ENCODE measurements around the gene CNDP2. TPM values are rescaled to one million over a fixed set of nuclear protein-coding genes. Genes with fewer than 3 reads are reported as not detected.

CNDP2 gene
- total RNA-seq, 1 donor from 2014 or later: 182 TPM

DNA sequence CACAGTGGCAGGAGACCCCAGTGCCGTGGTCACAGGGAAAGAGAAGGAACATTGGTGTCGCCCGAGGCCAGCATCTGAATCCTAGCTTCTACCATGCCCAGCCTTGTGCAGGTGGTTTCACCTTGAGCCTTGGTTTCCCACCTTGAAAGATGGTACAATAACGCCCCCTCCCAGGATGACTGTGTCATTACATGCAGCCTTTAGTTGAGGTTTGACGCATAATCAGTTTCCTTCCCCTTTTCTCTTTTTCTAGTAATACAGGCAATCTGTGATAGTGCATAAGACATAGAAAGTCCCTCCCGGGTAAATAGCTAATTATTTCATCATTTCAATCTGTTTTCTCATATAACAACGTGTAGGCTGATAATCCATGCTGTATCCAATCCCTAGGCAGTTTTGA is 71.7 kb downstream of the CNDP2 start:
- Mint-ChIP-seq H3K27ac (no peak overlapping the region), H3K36me3 (ENCODE audit: insufficient read depth) (peaks cover 2% of the 10 kb centered on the region), H3K27me3 (peaks cover 13% of the 10 kb centered on the region), H3K4me3 (ENCODE audit: low read depth) (no peak overlapping the region), H3K9me3 (ENCODE audit: low read depth) (peaks cover 8% of the 10 kb centered on the region), H3K4me1 (ENCODE audit: low read depth) (peaks cover 4% of the 10 kb centered on the region)
- DNase-seq (ENCODE audit: low spot score, unreplicated experiment): no peak
- TF ChIP-seq, protein P1, sequence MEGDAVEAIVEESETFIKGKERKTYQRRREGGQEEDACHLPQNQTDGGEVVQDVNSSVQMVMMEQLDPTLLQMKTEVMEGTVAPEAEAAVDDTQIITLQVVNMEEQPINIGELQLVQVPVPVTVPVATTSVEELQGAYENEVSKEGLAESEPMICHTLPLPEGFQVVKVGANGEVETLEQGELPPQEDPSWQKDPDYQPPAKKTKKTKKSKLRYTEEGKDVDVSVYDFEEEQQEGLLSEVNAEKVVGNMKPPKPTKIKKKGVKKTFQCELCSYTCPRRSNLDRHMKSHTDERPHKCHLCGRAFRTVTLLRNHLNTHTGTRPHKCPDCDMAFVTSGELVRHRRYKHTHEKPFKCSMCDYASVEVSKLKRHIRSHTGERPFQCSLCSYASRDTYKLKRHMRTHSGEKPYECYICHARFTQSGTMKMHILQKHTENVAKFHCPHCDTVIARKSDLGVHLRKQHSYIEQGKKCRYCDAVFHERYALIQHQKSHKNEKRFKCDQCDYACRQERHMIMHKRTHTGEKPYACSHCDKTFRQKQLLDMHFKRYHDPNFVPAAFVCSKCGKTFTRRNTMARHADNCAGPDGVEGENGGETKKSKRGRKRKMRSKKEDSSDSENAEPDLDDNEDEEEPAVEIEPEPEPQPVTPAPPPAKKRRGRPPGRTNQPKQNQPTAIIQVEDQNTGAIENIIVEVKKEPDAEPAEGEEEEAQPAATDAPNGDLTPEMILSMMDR (IDR thresholded peaks at IDR 0.05; ENCODE audit: unreplicated experiment): peak; percentile 15

DNA sequence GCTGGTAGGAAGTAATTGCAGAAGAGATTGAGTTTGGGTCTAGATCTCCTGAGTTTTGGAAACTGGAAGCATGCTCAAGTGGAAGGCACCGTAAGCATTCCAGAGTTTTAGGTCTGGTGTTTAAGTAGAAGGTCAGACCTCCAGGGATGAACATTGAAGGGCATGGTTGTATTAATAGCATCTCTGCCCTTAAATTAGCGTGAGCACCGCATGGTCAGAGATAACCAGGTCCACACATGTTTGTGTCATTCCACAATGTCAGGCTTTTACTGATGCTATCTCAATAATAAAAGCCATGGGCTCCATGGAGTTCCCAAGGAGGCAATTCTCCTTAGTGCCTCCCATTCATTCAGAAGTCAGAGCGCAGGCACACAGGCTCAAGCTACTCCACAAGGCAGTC is 73.2 kb downstream of the CNDP2 start:
- TF ChIP-seq, protein P1 (IDR thresholded peaks at IDR 0.05; ENCODE audit: unreplicated experiment): no peak
- DNase-seq (ENCODE audit: low spot score, unreplicated experiment): no peak
- Mint-ChIP-seq H3K27me3 (peaks cover 13% of the 10 kb centered on the region), H3K36me3 (ENCODE audit: insufficient read depth) (peaks cover 2% of the 10 kb centered on the region), H3K27ac (no peak overlapping the region), H3K4me3 (ENCODE audit: low read depth) (no peak overlapping the region), H3K4me1 (ENCODE audit: low read depth) (no peaks in the 10 kb centered on the region), H3K9me3 (ENCODE audit: low read depth) (peaks cover 8% of the 10 kb centered on the region)

DNA sequence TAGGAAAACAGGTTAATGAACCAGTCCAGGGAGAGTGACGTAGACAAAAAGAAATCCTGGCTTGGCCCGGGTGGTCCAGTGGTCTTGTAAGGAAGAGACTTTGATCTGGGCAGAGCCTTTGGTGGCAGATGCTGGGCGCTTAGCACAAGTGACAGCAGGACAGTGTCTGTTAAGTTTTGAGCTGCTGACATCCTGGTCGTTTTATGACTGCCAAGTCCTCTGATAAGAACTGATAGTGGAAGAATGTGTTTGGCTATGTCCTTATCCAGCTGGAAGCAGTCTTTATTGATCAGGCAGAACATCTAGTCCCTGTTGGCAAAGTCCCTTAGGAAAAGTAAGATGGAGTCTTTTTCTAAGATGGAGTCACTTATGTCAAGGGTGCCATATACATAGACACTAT is 74.1 kb downstream of the CNDP2 start:
- Mint-ChIP-seq H3K4me1 (ENCODE audit: low read depth) (no peaks in the 10 kb centered on the region), H3K9me3 (ENCODE audit: low read depth) (peaks cover 8% of the 10 kb centered on the region), H3K36me3 (ENCODE audit: insufficient read depth) (peaks cover 2% of the 10 kb centered on the region), H3K27ac (no peak overlapping the region), H3K27me3 (peaks cover 13% of the 10 kb centered on the region), H3K4me3 (ENCODE audit: low read depth) (no peak overlapping the region)
- TF ChIP-seq, protein P1 (IDR thresholded peaks at IDR 0.05; ENCODE audit: unreplicated experiment): no peak
- DNase-seq (ENCODE audit: low spot score, unreplicated experiment): no peak

- no peaks in the 10 kb centered on the region for H3K36me3 Mint-ChIP-seq (ENCODE audit: insufficient read depth)
- H3K27ac Mint-ChIP-seq: no peak overlapping the region
- TF ChIP-seq, protein P1 (IDR thresholded peaks at IDR 0.05; ENCODE audit: unreplicated experiment): no peak
These were observed 75.9 kb downstream of the CNDP2 start for GRCh38 chr18:74571895-74572680.

GRCh38 chr18:74573053-74573452 is 76.9 kb downstream of the CNDP2 start:
- Mint-ChIP-seq H3K9me3 (ENCODE audit: low read depth) (no peaks in the 10 kb centered on the region), H3K4me3 (ENCODE audit: low read depth) (no peak overlapping the region), H3K36me3 (ENCODE audit: insufficient read depth) (no peaks in the 10 kb centered on the region), H3K27me3 (peaks cover 13% of the 10 kb centered on the region), H3K27ac (no peak overlapping the region), H3K4me1 (ENCODE audit: low read depth) (peaks cover 6% of the 10 kb centered on the region)
- DNase-seq (ENCODE audit: low spot score, unreplicated experiment): no peak
- TF ChIP-seq, protein P1 (IDR thresholded peaks at IDR 0.05; ENCODE audit: unreplicated experiment): no peak

More at GRCh38 chr18:74571895-74572680, 75.9 kb downstream of the CNDP2 start:
- Mint-ChIP-seq H3K4me1 (ENCODE audit: low read depth) (peaks cover 1% of the 10 kb centered on the region), H3K27me3 (peaks cover 13% of the 10 kb centered on the region), H3K9me3 (ENCODE audit: low read depth) (peaks cover 2% of the 10 kb centered on the region), H3K4me3 (ENCODE audit: low read depth) (no peak overlapping the region)
- no peak for DNase-seq (ENCODE audit: low spot score, unreplicated experiment)

Other genes starting within 250 kb of the CNDP2 start
- gene CYB5A, start 204.4 kb upstream of the CNDP2 start, total RNA-seq: 213 and 223 TPM in 2 replicates
- gene C18orf63, start 180.5 kb upstream of the CNDP2 start, total RNA-seq: not detected in 2 replicates
- not detected in 2 replicates for gene DIPK1C, start 39.1 kb upstream of the CNDP2 start, total RNA-seq
- 0.29 and 0.38 TPM in 2 replicates for gene CNDP1, start 38.1 kb downstream of the CNDP2 start, total RNA-seq
- gene ZNF407, start 101.5 kb downstream of the CNDP2 start, total RNA-seq: 18.1 and 18.4 TPM in 2 replicates

All from progenitor cell of endocrine pancreas (in vitro differentiated cells).